Neural cell (in vitro differentiated cells): Measurements from ENCODE around the gene GFPT2. TPM values are rescaled to one million over a fixed set of nuclear protein-coding genes. Genes with fewer than 3 reads are reported as not detected.
"Not testable (repeated sequence)": the region's sequence is repeated elsewhere in the genome, so short reads cannot be mapped to it uniquely, and the experiment has no call there.

Experiments used
- H2AFZ ChIP-seq: fragments of 200-600, 300-800 bp; sonication (generic), shearing (Covaris generic); 2 replicates; pipeline ENCODE4 v1.6.0; 2014; ENCODE audit warnings: low read depth, mild to moderate bottlenecking, antibody characterized with exemption, low read length, moderate library complexity
- H3F3A ChIP-seq: fragments of 200-600 bp; shearing (Covaris generic); 2 replicates; pipeline ENCODE4 v1.6.1; 2016; ENCODE audit warnings: mild to moderate bottlenecking, moderate library complexity, mixed read lengths, antibody characterized with exemption, low read length; ENCODE audit not compliant: insufficient read depth, poor library complexity, severe bottlenecking
- H3K27ac ChIP-seq: fragments of 200-600, 300-800 bp; sonication (generic), shearing (Covaris generic); 2 replicates; pipeline ENCODE4 v1.5.1; 2014; ENCODE audit warnings: mild to moderate bottlenecking, low read length, moderate library complexity
- H3K27me3 ChIP-seq: fragments of 300-800, 200-600 bp; sonication (generic), shearing (Covaris generic); 2 replicates; pipeline ENCODE4 v1.6.0; 2014; ENCODE audit warnings: mild to moderate bottlenecking, low read depth, low read length, moderate library complexity; ENCODE audit not compliant: insufficient read depth
- H3K36me3 ChIP-seq: fragments of 300-800, 200-600 bp; sonication (generic), shearing (Covaris generic); 2 replicates; pipeline ENCODE4 v1.5.1; 2014; ENCODE audit warnings: mild to moderate bottlenecking, antibody characterized with exemption, low read length, moderate library complexity; ENCODE audit not compliant: insufficient read depth
- H3K4me2 ChIP-seq: fragments of 300-800, 200-600 bp; sonication (generic), shearing (Covaris generic); 2 replicates; pipeline ENCODE4 v1.6.0; 2014; ENCODE audit warnings: mild to moderate bottlenecking, low read length
- H3K4me3 ChIP-seq: fragments of 300-800, 200-600 bp; sonication (generic), shearing (Covaris generic); 2 replicates; pipeline ENCODE4 v1.5.1; 2014; ENCODE audit warnings: mild to moderate bottlenecking, low read length, moderate library complexity
- H3K79me2 ChIP-seq: fragments of 200-600 bp; shearing (Covaris generic); replicated peaks from 2 replicates; pipeline ENCODE4 v1.6.0; 2014; ENCODE audit warnings: mild to moderate bottlenecking, low read length, moderate library complexity; ENCODE audit not compliant: insufficient read depth
- H3K9ac ChIP-seq: fragments of 300-800, 200-600 bp; sonication (generic), shearing (Covaris generic); 2 replicates; pipeline ENCODE4 v1.6.1; 2016; ENCODE audit warnings: mild to moderate bottlenecking, low read length, mixed read lengths
- H3K9me2 ChIP-seq: fragments of 200-600 bp; shearing (Covaris generic); 2 replicates; pipeline ENCODE4 v1.6.1; 2016; ENCODE audit warnings: mild to moderate bottlenecking, low read length, mixed read lengths; ENCODE audit not compliant: insufficient read depth
- H3K9me3 ChIP-seq: fragments of 200-600, 300-800 bp; sonication (generic), shearing (Covaris generic); 2 replicates; pipeline ENCODE4 v1.6.1; 2016; ENCODE audit warnings: mild to moderate bottlenecking, mixed run types, low read length, moderate library complexity, mixed read lengths
- H4K20me1 ChIP-seq: fragments of 200-600 bp; shearing (Covaris generic); 2 replicates; pipeline ENCODE4 v1.6.1; 2016; ENCODE audit warnings: mild to moderate bottlenecking, mixed run types; ENCODE audit not compliant: insufficient read depth
- EP300 ChIP-seq: fragments of 450-650 bp; conservative IDR thresholded peaks from 2 replicates; pipeline ENCODE4 v1.6.1; 2014; ENCODE audit warnings: antibody characterized with exemption, mild to moderate bottlenecking, moderate library complexity; ENCODE audit not compliant: poor library complexity, severe bottlenecking
- EZH2 ChIP-seq: fragments of 200-600, 300-800 bp; shearing (Covaris generic), sonication (generic); IDR thresholded peaks from 2 replicates; pipeline ENCODE4 v1.6.1; 2014; ENCODE audit warnings: antibody characterized with exemption, low read length, borderline replicate concordance, mild to moderate bottlenecking; ENCODE audit not compliant: insufficient read depth, poor library complexity, severe bottlenecking
- MXI1 ChIP-seq: fragments of 450-650 bp; conservative IDR thresholded peaks from 2 replicates; pipeline ENCODE4 v1.6.1; 2014; ENCODE audit warnings: antibody characterized with exemption, mild to moderate bottlenecking; ENCODE audit not compliant: poor library complexity, severe bottlenecking
- POLR2AphosphoS5 ChIP-seq: IDR thresholded peaks from 2 replicates; pipeline ENCODE4 v1.6.1; 2012
- RAD21 ChIP-seq: fragments of 450-650 bp; conservative IDR thresholded peaks from 2 replicates; pipeline ENCODE4 v1.6.1; 2014; ENCODE audit warnings: antibody characterized with exemption, mild to moderate bottlenecking, moderate library complexity
- SMC3 ChIP-seq: fragments of 450-650 bp; conservative IDR thresholded peaks from 2 replicates; pipeline ENCODE4 v1.6.1; 2014; ENCODE audit warnings: antibody characterized with exemption, mild to moderate bottlenecking, moderate library complexity; ENCODE audit not compliant: poor library complexity
- TAF1 ChIP-seq: IDR thresholded peaks from 2 replicates; pipeline ENCODE4 v1.6.1; 2012; ENCODE audit warnings: low read depth
- polyA plus RNA-seq: library from polyadenylated mRNA; depleted of rRNA; stranded (reverse); fragments of >200 nt; gene quantifications from 2 replicates; pipeline ENCODE4 v1.2.3, GENCODE V29; 2014
- TF ChIP-seq, protein P1 (sequence below): fragments of 450-650 bp; IDR thresholded peaks from 2 replicates; pipeline ENCODE4 v1.5.1; 2014; ENCODE audit warnings: antibody characterized with exemption, mild to moderate bottlenecking, moderate library complexity; ENCODE audit not compliant: poor library complexity, severe bottlenecking

The GFPT2 gene
- polyA plus RNA-seq, 1 donor from 2014 or later: 9.2 TPM

DNA sequence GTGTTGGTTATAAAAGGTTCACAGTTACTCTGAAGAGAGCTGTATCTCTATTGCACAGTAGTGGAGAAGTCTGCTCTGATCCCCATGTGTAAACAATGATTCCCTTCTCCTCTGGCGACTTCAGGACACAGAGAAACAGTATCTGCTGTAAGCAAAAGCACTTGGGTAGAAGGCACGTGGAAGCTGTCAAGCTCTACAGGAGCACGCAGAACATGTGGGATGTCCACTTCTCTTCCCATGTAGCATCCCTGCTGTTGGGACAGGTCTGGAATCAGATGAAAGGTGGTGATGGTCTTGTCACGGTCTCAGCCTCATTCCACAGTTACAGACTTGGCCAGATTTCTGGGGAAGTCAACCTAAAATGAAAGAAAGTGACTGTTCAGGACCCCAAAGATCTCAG lies 51.9 kb downstream of the GFPT2 start:
- Histone ChIP-seq H3K79me2 (no peaks in the 10 kb centered on the region), H3K36me3 (no peaks in the 10 kb centered on the region), H3K4me3 (no peak overlapping the region), H3K9me2 (no peaks in the 10 kb centered on the region), H3K27me3 (no peaks in the 10 kb centered on the region), H4K20me1 (no peaks in the 10 kb centered on the region), H3K4me2 (no peak overlapping the region), H3K9me3 (no peaks in the 10 kb centered on the region), H3K9ac (no peak overlapping the region), H2AFZ (no peak overlapping the region), H3K27ac (no peak overlapping the region), H3F3A (no peaks in the 10 kb centered on the region)
- TF ChIP-seq TAF1 (no peak), RAD21 (no peak), EP300 (no peak), EZH2 (no peak), POLR2AphosphoS5 (no peak), MXI1 (no peak)

GRCh38 chr5:180299526-180299925 lies 53.6 kb downstream of the GFPT2 start:
- TF ChIP-seq SMC3 (no peak), POLR2AphosphoS5 (no peak), MXI1 (no peak), EZH2 (no peak), RAD21 (no peak)
- TF ChIP-seq, protein P1, sequence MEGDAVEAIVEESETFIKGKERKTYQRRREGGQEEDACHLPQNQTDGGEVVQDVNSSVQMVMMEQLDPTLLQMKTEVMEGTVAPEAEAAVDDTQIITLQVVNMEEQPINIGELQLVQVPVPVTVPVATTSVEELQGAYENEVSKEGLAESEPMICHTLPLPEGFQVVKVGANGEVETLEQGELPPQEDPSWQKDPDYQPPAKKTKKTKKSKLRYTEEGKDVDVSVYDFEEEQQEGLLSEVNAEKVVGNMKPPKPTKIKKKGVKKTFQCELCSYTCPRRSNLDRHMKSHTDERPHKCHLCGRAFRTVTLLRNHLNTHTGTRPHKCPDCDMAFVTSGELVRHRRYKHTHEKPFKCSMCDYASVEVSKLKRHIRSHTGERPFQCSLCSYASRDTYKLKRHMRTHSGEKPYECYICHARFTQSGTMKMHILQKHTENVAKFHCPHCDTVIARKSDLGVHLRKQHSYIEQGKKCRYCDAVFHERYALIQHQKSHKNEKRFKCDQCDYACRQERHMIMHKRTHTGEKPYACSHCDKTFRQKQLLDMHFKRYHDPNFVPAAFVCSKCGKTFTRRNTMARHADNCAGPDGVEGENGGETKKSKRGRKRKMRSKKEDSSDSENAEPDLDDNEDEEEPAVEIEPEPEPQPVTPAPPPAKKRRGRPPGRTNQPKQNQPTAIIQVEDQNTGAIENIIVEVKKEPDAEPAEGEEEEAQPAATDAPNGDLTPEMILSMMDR: no peak
- Histone ChIP-seq H3K9me2 (no peaks in the 10 kb centered on the region), H3K4me3 (no peak overlapping the region), H3K9ac (no peak overlapping the region), H2AFZ (no peak overlapping the region), H3K36me3 (no peaks in the 10 kb centered on the region), H3F3A (no peaks in the 10 kb centered on the region), H3K27me3 (no peaks in the 10 kb centered on the region), H3K4me2 (no peak overlapping the region), H3K79me2 (no peaks in the 10 kb centered on the region), H3K27ac (no peak overlapping the region), H3K9me3 (no peaks in the 10 kb centered on the region), H4K20me1 (no peaks in the 10 kb centered on the region)

DNA sequence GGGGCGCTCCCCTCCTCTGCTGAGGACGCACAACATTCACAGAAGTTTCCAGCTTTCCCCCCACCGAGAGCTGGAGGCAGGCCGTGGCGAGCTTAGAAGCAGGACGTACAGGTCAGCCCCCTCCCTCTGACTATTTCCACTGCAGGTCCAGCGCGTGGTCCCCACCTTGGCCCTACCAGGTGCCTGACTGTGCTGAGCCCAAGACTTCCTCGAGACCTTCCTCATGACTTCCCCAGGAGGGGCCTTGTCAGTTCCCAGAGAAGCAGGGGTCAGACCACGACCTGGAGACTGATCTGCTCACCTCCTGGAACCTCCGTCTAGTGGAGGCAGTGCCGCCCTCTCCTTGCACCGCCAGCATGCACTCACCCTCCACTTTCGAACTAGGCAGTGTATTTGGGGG lies 54.1 kb downstream of the GFPT2 start:
- not testable (repeated sequence) for H3K9me2 ChIP-seq, H3K79me2 ChIP-seq, H3K27ac ChIP-seq, H3K4me3 ChIP-seq, H4K20me1 ChIP-seq, H3K9ac ChIP-seq, H3K36me3 ChIP-seq, H3K9me3 ChIP-seq, H3F3A ChIP-seq, H3K4me2 ChIP-seq, H2AFZ ChIP-seq, H3K27me3 ChIP-seq
